ENCODE data around the gene B3GNT5.
A peak's percentile ranks its signal among the peaks of the same experiment; 100 is the strongest.

B3GNT5 gene

GRCh38 chr3:183313351-183313750 is 60.3 kb downstream of the B3GNT5 start:
- TF ChIP-seq, protein P1, sequence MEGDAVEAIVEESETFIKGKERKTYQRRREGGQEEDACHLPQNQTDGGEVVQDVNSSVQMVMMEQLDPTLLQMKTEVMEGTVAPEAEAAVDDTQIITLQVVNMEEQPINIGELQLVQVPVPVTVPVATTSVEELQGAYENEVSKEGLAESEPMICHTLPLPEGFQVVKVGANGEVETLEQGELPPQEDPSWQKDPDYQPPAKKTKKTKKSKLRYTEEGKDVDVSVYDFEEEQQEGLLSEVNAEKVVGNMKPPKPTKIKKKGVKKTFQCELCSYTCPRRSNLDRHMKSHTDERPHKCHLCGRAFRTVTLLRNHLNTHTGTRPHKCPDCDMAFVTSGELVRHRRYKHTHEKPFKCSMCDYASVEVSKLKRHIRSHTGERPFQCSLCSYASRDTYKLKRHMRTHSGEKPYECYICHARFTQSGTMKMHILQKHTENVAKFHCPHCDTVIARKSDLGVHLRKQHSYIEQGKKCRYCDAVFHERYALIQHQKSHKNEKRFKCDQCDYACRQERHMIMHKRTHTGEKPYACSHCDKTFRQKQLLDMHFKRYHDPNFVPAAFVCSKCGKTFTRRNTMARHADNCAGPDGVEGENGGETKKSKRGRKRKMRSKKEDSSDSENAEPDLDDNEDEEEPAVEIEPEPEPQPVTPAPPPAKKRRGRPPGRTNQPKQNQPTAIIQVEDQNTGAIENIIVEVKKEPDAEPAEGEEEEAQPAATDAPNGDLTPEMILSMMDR (IDR thresholded peaks at IDR 0.05; ENCODE audit: insufficient read depth, low read length) = no peak
- TF ChIP-seq SPI1 (IDR thresholded peaks at IDR 0.05; ENCODE audit: borderline replicate concordance, low read depth) = no peak; the same call in 1 of the 2 replicates
- no peak for TF ChIP-seq REST (IDR thresholded peaks at IDR 0.05; ENCODE audit: insufficient replicate concordance, low read depth)
- no peak for TF ChIP-seq GABPA (IDR thresholded peaks at IDR 0.05; ENCODE audit: low read depth)
- TF ChIP-seq POLR2AphosphoS5 (IDR thresholded peaks at IDR 0.05; ENCODE audit: low read depth) = no peak
- no peak overlapping the region for H3K4me3 ChIP-seq (replicated peaks; ENCODE audit: insufficient read depth, low read length)
- peak; percentile 42 to 47 for DNase-seq (ENCODE audit: low read depth in 1 of 2, low spot score in 1 of 2)
- H3K27me3 ChIP-seq (ENCODE audit: insufficient read depth, poor library complexity, severe bottlenecking) = no peaks in the 10 kb centered on the region
- no peak overlapping the region for H3K27ac ChIP-seq (replicated peaks)

GRCh38 chr3:183313764-183314163 is 60.7 kb downstream of the B3GNT5 start:
- H3K27ac ChIP-seq (replicated peaks) = no peak overlapping the region
- TF ChIP-seq GABPA (IDR thresholded peaks at IDR 0.05; ENCODE audit: low read depth) = no peak
- no peak for TF ChIP-seq SPI1 (IDR thresholded peaks at IDR 0.05; ENCODE audit: borderline replicate concordance, low read depth)
- no peak for TF ChIP-seq REST (IDR thresholded peaks at IDR 0.05; ENCODE audit: insufficient replicate concordance, low read depth)
- TF ChIP-seq, protein P1 (IDR thresholded peaks at IDR 0.05; ENCODE audit: insufficient read depth, low read length) = no peak
- TF ChIP-seq POLR2AphosphoS5 (IDR thresholded peaks at IDR 0.05; ENCODE audit: low read depth) = no peak
- H3K27me3 ChIP-seq (ENCODE audit: insufficient read depth, poor library complexity, severe bottlenecking) = no peaks in the 10 kb centered on the region
- H3K4me3 ChIP-seq (replicated peaks; ENCODE audit: insufficient read depth, low read length) = no peak overlapping the region
- no peak for DNase-seq (ENCODE audit: low read depth in 1 of 2, low spot score in 1 of 2)

- no peaks in the 10 kb centered on the region for H3K27me3 ChIP-seq (ENCODE audit: insufficient read depth, poor library complexity, severe bottlenecking)
- no peak overlapping the region for H3K27ac ChIP-seq (replicated peaks)
- TF ChIP-seq SPI1 (IDR thresholded peaks at IDR 0.05; ENCODE audit: borderline replicate concordance, low read depth) = no peak
- TF ChIP-seq REST (IDR thresholded peaks at IDR 0.05; ENCODE audit: insufficient replicate concordance, low read depth) = no peak
- no peak for TF ChIP-seq POLR2AphosphoS5 (IDR thresholded peaks at IDR 0.05; ENCODE audit: low read depth)
- TF ChIP-seq, protein P1 (IDR thresholded peaks at IDR 0.05; ENCODE audit: insufficient read depth, low read length) = no peak
- no peak for TF ChIP-seq GABPA (IDR thresholded peaks at IDR 0.05; ENCODE audit: low read depth)
- H3K4me3 ChIP-seq (replicated peaks; ENCODE audit: insufficient read depth, low read length) = no peak overlapping the region
- no peak for DNase-seq (ENCODE audit: low read depth in 1 of 2, low spot score in 1 of 2)
These were observed 62.7 kb downstream of the B3GNT5 start for GRCh38 chr3:183315739-183316138.

All from HL-60 (cell line).